Astrocyte (in vitro differentiated cells and primary cell): ENCODE data around the gene POU5F1.

Experiments used
- CTCF ChIP-seq: IDR thresholded peaks from 2 replicates; pipeline ENCODE4 v1.5.1; 2011; ENCODE audit warnings: low read depth, mild to moderate bottlenecking, inconsistent platforms, low read length, moderate library complexity; ENCODE audit not compliant: insufficient read depth
- EZH2 ChIP-seq: IDR thresholded peaks from 2 replicates; pipeline ENCODE4 v1.6.1; 2012; ENCODE audit warnings: mild to moderate bottlenecking, low read length, inconsistent platforms; ENCODE audit not compliant: insufficient read depth

- TF ChIP-seq CTCF (no peak), EZH2 (no peak)
Measured at GRCh38 chr6:31158863-31159855, 11.3 kb downstream of the POU5F1 start.
